SU-DHL-6 (cell line): ENCODE data around the gene TUBA4A.

Experiments used
- H2AFZ ChIP-seq: fragments of 200-600 bp; sonication (generic); 2 replicates; pipeline ENCODE4 v1.6.1; 2014; ENCODE audit warnings: low read depth, mild to moderate bottlenecking, moderate library complexity, mixed read lengths, antibody characterized with exemption, low read length; ENCODE audit not compliant: severe bottlenecking
- H3F3A ChIP-seq: fragments of 200-600 bp; shearing (Covaris generic); 2 replicates; pipeline ENCODE4 v1.6.0; 2016; ENCODE audit warnings: antibody characterized with exemption, mild to moderate bottlenecking; ENCODE audit not compliant: insufficient read depth
- H3K27ac ChIP-seq: fragments of 200-600 bp; sonication (generic); 2 replicates; pipeline ENCODE4 v1.5.1; 2016; ENCODE audit warnings: low read depth, mild to moderate bottlenecking, low read length, moderate library complexity, mixed read lengths
- H3K27me3 ChIP-seq: fragments of 200-600 bp; sonication (generic), shearing (Covaris generic); 2 replicates; pipeline ENCODE4 v1.6.0; 2014; ENCODE audit warnings: mild to moderate bottlenecking, low read length
- H3K36me3 ChIP-seq: fragments of 200-600 bp; sonication (generic); 2 replicates; pipeline ENCODE4 v1.6.1; 2014; ENCODE audit warnings: mild to moderate bottlenecking, low read length, mixed read lengths
- H3K4me2 ChIP-seq: fragments of 300-600, 200-600 bp; shearing (Covaris generic), sonication (generic); 2 replicates; pipeline ENCODE4 v1.6.0; 2014; ENCODE audit warnings: low read length, low read depth, mild to moderate bottlenecking; ENCODE audit not compliant: poor library complexity, severe bottlenecking
- H3K4me3 ChIP-seq: fragments of 200-600 bp; sonication (generic); 2 replicates; pipeline ENCODE4 v1.5.1; 2014; ENCODE audit warnings: antibody characterized with exemption, low read length, mild to moderate bottlenecking, mixed read lengths; ENCODE audit not compliant: insufficient read depth, poor library complexity, severe bottlenecking
- H3K79me2 ChIP-seq: fragments of 200-600 bp; sonication (generic); 2 replicates; pipeline ENCODE4 v1.6.1; 2014; ENCODE audit warnings: mild to moderate bottlenecking, low read length, moderate library complexity; ENCODE audit not compliant: insufficient read depth
- H3K9ac ChIP-seq: fragments of 200-600 bp; sonication (generic); 2 replicates; pipeline ENCODE4 v1.7.0; 2014; ENCODE audit warnings: mild to moderate bottlenecking, low read length
- H3K9me2 ChIP-seq: fragments of 200-600 bp; sonication (generic); replicated peaks from 2 replicates; pipeline ENCODE4 v1.6.1; 2014; ENCODE audit warnings: low read length; ENCODE audit not compliant: insufficient read depth
- H3K9me3 ChIP-seq: fragments of 200-600 bp; sonication (generic); 2 replicates; pipeline ENCODE4 v1.6.1; 2014; ENCODE audit warnings: low read length, mixed read lengths; ENCODE audit not compliant: insufficient read depth
- H4K20me1 ChIP-seq: fragments of 200-600 bp; sonication (generic); 2 replicates; pipeline ENCODE4 v1.6.1; 2014; ENCODE audit warnings: low read depth, mild to moderate bottlenecking, antibody characterized with exemption, low read length, moderate library complexity, mixed read lengths
- EZH2phosphoT487 ChIP-seq: fragments of 200-600 bp; sonication (generic), shearing (Covaris generic); conservative IDR thresholded peaks from 2 replicates; pipeline ENCODE4 v1.6.1; 2018; ENCODE audit warnings: mild to moderate bottlenecking, antibody characterized with exemption, low read length, moderate library complexity, mixed read lengths
- TF ChIP-seq, protein P1 (sequence below): fragments of 200-600 bp; sonication (generic); IDR thresholded peaks from one replicate; pipeline ENCODE4 v1.5.1; 2017; ENCODE audit warnings: antibody characterized with exemption, mild to moderate bottlenecking, low read length, moderate library complexity; ENCODE audit not compliant: insufficient read depth, poor library complexity, severe bottlenecking

Gene TUBA4A

DNA sequence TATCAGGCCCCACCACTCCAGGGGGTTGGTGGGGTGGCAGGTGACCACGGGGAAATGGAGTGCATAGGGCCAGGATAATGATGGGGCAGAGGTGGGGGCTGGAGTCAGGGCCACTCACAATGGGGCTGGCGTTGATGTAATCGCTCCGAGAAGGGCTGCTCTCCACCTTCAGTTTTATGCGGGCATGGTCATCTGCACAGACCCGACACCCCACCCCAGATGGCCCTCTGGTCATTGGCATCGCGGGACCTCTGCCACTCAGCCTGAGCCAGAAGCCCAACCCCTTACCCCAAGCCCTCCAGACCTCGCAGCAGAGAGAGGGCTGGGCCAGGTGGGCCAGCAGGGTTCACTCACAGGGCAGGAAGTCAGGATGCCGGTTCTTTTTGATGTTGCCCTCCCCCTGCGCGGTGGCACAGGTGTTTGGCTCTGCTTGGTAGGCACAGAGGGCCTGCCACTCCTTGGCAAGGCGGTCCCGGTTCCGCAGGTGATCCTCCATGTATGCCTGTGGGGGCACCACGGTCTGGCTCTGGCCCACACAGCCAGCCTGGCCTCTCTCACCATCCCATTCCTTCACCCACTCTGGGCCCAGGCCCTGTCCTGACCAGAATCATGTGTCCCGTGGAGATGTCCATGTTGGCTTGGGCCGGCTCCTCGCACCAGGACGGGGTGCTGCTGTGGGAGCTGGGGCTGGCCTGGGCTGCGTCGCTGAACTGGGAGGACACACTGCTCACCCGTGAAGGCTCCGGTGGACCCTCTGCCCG lies 43.1 kb upstream of the TUBA4A start:
- TF ChIP-seq, protein P1, sequence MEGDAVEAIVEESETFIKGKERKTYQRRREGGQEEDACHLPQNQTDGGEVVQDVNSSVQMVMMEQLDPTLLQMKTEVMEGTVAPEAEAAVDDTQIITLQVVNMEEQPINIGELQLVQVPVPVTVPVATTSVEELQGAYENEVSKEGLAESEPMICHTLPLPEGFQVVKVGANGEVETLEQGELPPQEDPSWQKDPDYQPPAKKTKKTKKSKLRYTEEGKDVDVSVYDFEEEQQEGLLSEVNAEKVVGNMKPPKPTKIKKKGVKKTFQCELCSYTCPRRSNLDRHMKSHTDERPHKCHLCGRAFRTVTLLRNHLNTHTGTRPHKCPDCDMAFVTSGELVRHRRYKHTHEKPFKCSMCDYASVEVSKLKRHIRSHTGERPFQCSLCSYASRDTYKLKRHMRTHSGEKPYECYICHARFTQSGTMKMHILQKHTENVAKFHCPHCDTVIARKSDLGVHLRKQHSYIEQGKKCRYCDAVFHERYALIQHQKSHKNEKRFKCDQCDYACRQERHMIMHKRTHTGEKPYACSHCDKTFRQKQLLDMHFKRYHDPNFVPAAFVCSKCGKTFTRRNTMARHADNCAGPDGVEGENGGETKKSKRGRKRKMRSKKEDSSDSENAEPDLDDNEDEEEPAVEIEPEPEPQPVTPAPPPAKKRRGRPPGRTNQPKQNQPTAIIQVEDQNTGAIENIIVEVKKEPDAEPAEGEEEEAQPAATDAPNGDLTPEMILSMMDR: no peak
- no peak for TF ChIP-seq EZH2phosphoT487

DNA sequence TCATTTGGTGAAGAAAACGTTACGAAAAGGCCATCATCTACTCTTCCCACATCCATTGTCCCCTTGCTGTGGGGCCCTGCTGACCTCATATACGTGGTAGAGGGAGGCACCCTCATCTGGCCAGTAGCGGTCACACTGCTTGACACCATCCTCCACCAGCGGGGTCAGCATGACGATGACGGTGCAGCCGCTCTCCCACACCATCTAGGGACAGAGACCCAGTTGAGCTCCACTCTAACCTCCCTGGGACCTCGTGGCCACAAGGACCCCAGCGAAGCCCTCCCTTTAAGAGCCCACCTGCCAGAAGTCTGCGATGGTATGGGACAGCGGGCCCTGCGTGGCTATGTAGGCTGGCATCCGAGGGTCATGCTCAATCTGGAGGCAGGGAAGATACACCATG lies 42.4 kb upstream of the TUBA4A start:
- no peak for TF ChIP-seq EZH2phosphoT487
- TF ChIP-seq, protein P1: no peak
- Histone ChIP-seq H3K27ac (no peak overlapping the region), H3K4me2 (no peak overlapping the region), H2AFZ (no peak overlapping the region), H3F3A (no peaks in the 10 kb centered on the region), H3K9me3 (no peaks in the 10 kb centered on the region), H3K9me2 (no peaks in the 10 kb centered on the region), H3K27me3 (no peaks in the 10 kb centered on the region), H3K4me3 (no peak overlapping the region), H3K79me2 (no peaks in the 10 kb centered on the region), H3K36me3 (no peaks in the 10 kb centered on the region), H3K9ac (no peak overlapping the region), H4K20me1 (no peaks in the 10 kb centered on the region)

More for the DNA sequence above, 43.1 kb upstream of the TUBA4A start:
- no peak overlapping the region for H3K27ac ChIP-seq
- no peaks in the 10 kb centered on the region for H4K20me1 ChIP-seq
- no peaks in the 10 kb centered on the region for H3K9me3 ChIP-seq
- H3F3A ChIP-seq: no peaks in the 10 kb centered on the region
- H2AFZ ChIP-seq: no peak overlapping the region
- no peaks in the 10 kb centered on the region for H3K27me3 ChIP-seq
- no peaks in the 10 kb centered on the region for H3K36me3 ChIP-seq
- no peak overlapping the region for H3K4me2 ChIP-seq
- H3K4me3 ChIP-seq: no peak overlapping the region
- H3K79me2 ChIP-seq: no peaks in the 10 kb centered on the region
- no peak overlapping the region for H3K9ac ChIP-seq
- H3K9me2 ChIP-seq: no peaks in the 10 kb centered on the region

DNA sequence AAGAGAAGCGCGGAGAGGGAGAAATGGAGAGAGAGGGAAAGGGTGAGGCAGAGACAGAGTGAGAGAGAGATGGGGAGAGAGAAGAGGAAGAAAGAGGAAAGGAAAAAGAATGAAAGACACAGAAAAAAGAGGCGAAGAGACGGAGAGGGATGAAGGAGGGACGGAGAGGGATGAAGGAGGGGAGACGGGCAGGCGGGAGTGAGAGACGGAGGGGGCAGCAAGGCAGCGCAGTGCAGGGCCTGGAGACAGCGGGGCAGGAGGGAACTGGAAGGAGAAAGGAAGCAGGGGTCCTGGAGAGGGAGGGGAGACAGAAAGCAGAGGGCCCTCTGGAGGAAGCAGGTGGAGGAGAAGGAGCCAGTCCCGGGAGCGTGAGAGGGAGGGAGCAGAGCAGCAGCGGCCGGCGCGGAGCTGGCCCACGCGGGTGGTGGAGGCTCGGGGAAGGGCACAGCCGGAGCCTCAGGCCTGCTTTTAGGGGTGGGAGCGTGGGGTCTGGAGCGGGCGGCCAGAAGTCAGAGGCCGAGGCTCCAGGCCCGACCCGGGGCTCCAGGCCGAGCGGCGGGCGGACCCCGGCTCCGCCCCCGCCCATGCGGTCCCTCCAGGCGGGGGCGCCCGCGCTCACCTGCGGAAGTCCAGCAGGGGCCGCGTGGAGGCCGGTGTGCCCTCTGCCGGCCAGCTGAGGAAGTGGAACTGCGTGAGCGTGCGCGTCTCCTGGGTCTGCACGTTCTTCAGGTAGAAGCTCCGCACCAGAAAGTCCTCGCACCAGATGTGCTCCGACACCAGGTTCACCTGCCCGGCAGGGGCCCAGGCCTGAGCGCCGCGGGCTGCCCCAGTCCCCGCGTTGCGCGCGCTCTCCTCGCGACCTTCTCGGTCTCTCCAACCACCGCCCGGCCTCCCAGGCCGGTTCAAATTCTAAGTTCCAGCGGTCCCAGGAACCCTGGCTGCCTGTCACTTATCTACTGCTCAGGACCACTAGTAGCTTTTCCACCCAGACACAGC lies 40.9 kb upstream of the TUBA4A start:
- H3K27me3 ChIP-seq: no peaks in the 10 kb centered on the region
- H3F3A ChIP-seq: no peaks in the 10 kb centered on the region
- H3K4me3 ChIP-seq: peak overlapping the region; percentile 26
- no peaks in the 10 kb centered on the region for H3K9me3 ChIP-seq
- peak overlapping the region; percentile 54 for H3K9ac ChIP-seq
- peak overlapping the region; percentile 57 for H3K4me2 ChIP-seq
- no peak overlapping the region for H3K27ac ChIP-seq
- no peaks in the 10 kb centered on the region for H3K9me2 ChIP-seq
- TF ChIP-seq, protein P1: peak; percentile 97
- TF ChIP-seq EZH2phosphoT487: no peak
- H4K20me1 ChIP-seq: no peaks in the 10 kb centered on the region
- H3K36me3 ChIP-seq: no peaks in the 10 kb centered on the region
- peak overlapping the region; percentile 86 for H2AFZ ChIP-seq
- H3K79me2 ChIP-seq: no peaks in the 10 kb centered on the region
